LNCAP (cell line): ENCODE results near the gene VWC2.

ENCODE experiments used
- CTCF ChIP-seq: fragments of 450-650 bp; IDR thresholded peaks from 2 replicates; pipeline ENCODE4 v1.5.1; 2017; ENCODE audit warnings: mild to moderate bottlenecking

VWC2 gene

GRCh38 chr7:49787980-49788379 is 14.5 kb downstream of the VWC2 start:
- TF ChIP-seq CTCF = no peak

GRCh38 chr7:49788455-49789059 is 15.1 kb downstream of the VWC2 start:
- TF ChIP-seq CTCF = no peak

- TF ChIP-seq CTCF = no peak
Observed at GRCh38 chr7:49789736-49790135, 16.3 kb downstream of the VWC2 start.

- no peak for TF ChIP-seq CTCF
Observed at GRCh38 chr7:49790209-49790608, 16.8 kb downstream of the VWC2 start.

GRCh38 chr7:49791088-49791741 is 17.8 kb downstream of the VWC2 start:
- peak; percentile 76 for TF ChIP-seq CTCF

- no peak for TF ChIP-seq CTCF
Observed at GRCh38 chr7:49797987-49798660, 24.7 kb downstream of the VWC2 start.

GRCh38 chr7:49800031-49800430 is 26.6 kb downstream of the VWC2 start:
- no peak for TF ChIP-seq CTCF
